Fibroblast of lung (primary cell): ENCODE results near the gene C3orf38.

Experiments used
- CTCF ChIP-seq, 2 donors: IDR thresholded peaks in 1 of 2; conservative IDR thresholded peaks in 1 of 2; 1 replicate in 1 of 2; 2 replicates in 1 of 2; pipeline ENCODE4 v1.5.1; 2011 to 2012; ENCODE audit warnings: low read length in 2 of 2, control low read depth in 1 of 2, inconsistent platforms in 1 of 2, low read depth in 1 of 2, mild to moderate bottlenecking in 1 of 2
- EZH2 ChIP-seq: IDR thresholded peaks from 2 replicates; pipeline ENCODE4 v1.5.1; 2012; ENCODE audit warnings: low read length, control low read depth, mild to moderate bottlenecking; ENCODE audit errors: missing control alignments

- TF ChIP-seq CTCF (conservative IDR thresholded peaks at IDR 0.05 in 1 of 2, IDR thresholded peaks at IDR 0.05 in 1 of 2; ENCODE audit: low read depth in 1 of 2, low read length in 2 of 2) = no peak
- no peak for TF ChIP-seq EZH2
Measured at GRCh38 chr3:88166419-88166971, 16.7 kb downstream of the C3orf38 start.
